K562 (cell line): Measurements from ENCODE around the gene TSR3. TPM values are rescaled to one million over a fixed set of nuclear protein-coding genes. Genes with fewer than 3 reads are reported as not detected.
A peak's percentile ranks its signal among the peaks of the same experiment; 100 is the strongest.

ENCODE experiments used
- ATAC-seq: fragments of 200-7000 bp; cut with Tn5 transposase; 3 replicates; pipeline ENCODE4 v1.9.1; 2020; ENCODE audit warnings: moderate library complexity
- BruUV-seq: library from RNA; stranded (reverse); fragments of 400-500 nt; replicated peaks from 2 replicates; lab custom pipeline; 2021; lab: Mats Ljungman, UMichigan
- CTCF ChIA-PET: fragments of 300-600 bp; formaldehyde crosslinking; extraction: SDS; loops from one replicate; lab custom pipeline; 2021; ENCODE audit warnings: low intra/inter-chr PET ratio; lab: Yijun Ruan, JAX
- POLR2A ChIA-PET: fragments of 300-600, 350-650 bp; sonication (Branson Sonifier 250); formaldehyde crosslinking; extraction: SDS; loops from one replicate; lab custom pipeline; 2021; ENCODE audit warnings: antibody characterized with exemption, inconsistent platforms; lab: Yijun Ruan, JAX
- DNase-seq, 4 experiments: peaks; one replicate each; pipeline versions ENCODE4 v3.0.0 to v3.0.0-alpha.2; 2011 to 2018; ENCODE audit warnings: low spot score in 3 of 4, mixed read lengths in 3 of 4; ENCODE audit errors: extremely low read depth in 1 of 4
- FAIRE-seq: peaks from 2 replicates; lab custom pipeline; 2011; peaks lifted over from hg19 to GRCh38; lab: Jason Lieb, UNC
- H2AFZ ChIP-seq: 2 replicates; pipeline ENCODE4 v1.6.0; 2011; ENCODE audit warnings: low read depth, low read length, control low read depth, inconsistent platforms
- H3K27ac ChIP-seq: fragments of 200-600 bp; 3 replicates; pipeline ENCODE4 v1.8.0; 2011; ENCODE audit warnings: low read depth, mild to moderate bottlenecking, control low read depth, inconsistent platforms, low read length, moderate library complexity, mixed read lengths; ENCODE audit errors: extremely low read depth
- H3K27me3 ChIP-seq, 2 experiments: fragments of 300-600 bp in 1 of 2; 2 replicates in 1 of 2; 3 replicates in 1 of 2; pipeline versions ENCODE4 v1.6.0 to v1.8.0; 2011; ENCODE audit warnings: inconsistent platforms in 2 of 2, low read length in 2 of 2, mild to moderate bottlenecking in 1 of 2, mixed read lengths in 1 of 2, moderate library complexity in 1 of 2; ENCODE audit not compliant: control insufficient read depth in 2 of 2, insufficient read depth in 2 of 2
- H3K36me3 ChIP-seq: fragments of 300-600 bp; 3 replicates; pipeline ENCODE4 v1.8.0; 2011; ENCODE audit warnings: mild to moderate bottlenecking, low read length, inconsistent platforms; ENCODE audit not compliant: control insufficient read depth, insufficient read depth
- H3K4me1 ChIP-seq, 2 experiments: fragments of 200-600 bp in 1 of 2; replicated peaks in 1 of 2; 2 replicates in 1 of 2; 3 replicates in 1 of 2; pipeline versions ENCODE4 v1.5.1 to v1.8.0; 2011; ENCODE audit warnings: inconsistent platforms in 2 of 2, low read length in 2 of 2, mild to moderate bottlenecking in 1 of 2, mixed read lengths in 1 of 2, moderate library complexity in 1 of 2; ENCODE audit not compliant: control insufficient read depth in 2 of 2, insufficient read depth in 2 of 2
- H3K4me2 ChIP-seq: 2 replicates; pipeline ENCODE4 v1.6.1; 2011; ENCODE audit warnings: low read length, control low read depth, inconsistent platforms, mixed read lengths; ENCODE audit not compliant: insufficient read depth
- H3K4me3 ChIP-seq: fragments of 200-600 bp; sonication (generic), shearing (Covaris generic); 2 replicates; pipeline ENCODE4 v1.5.1; 2016; ENCODE audit warnings: control low read depth, inconsistent platforms
- H3K79me2 ChIP-seq: fragments of 200-600 bp; 3 replicates; pipeline ENCODE4 v1.8.0; 2011; ENCODE audit warnings: low read length, inconsistent platforms; ENCODE audit not compliant: control insufficient read depth, insufficient read depth
- H3K9ac ChIP-seq, 2 experiments: 2 replicates each; pipeline versions ENCODE4 v1.6.0 to v1.6.1; 2011; ENCODE audit warnings: low read depth in 2 of 2, low read length in 2 of 2, control low read depth in 1 of 2, inconsistent platforms in 1 of 2, mild to moderate bottlenecking in 1 of 2, mixed read lengths in 1 of 2; ENCODE audit not compliant: insufficient read depth in 1 of 2
- H3K9me1 ChIP-seq: one replicate; pipeline ENCODE4 v1.6.0; 2011; ENCODE audit warnings: inconsistent platforms, mild to moderate bottlenecking, low read length, moderate library complexity; ENCODE audit not compliant: control insufficient read depth, insufficient read depth
- H3K9me3 ChIP-seq: replicated peaks from 2 replicates; pipeline ENCODE4 v1.5.1; 2011; ENCODE audit warnings: low read depth, low read length, inconsistent platforms; ENCODE audit not compliant: control insufficient read depth, insufficient read depth
- H4K20me1 ChIP-seq: replicated peaks from 2 replicates; pipeline ENCODE4 v1.6.1; 2011; ENCODE audit warnings: low read length, inconsistent platforms, mixed read lengths; ENCODE audit not compliant: control insufficient read depth, insufficient read depth
- ARID1B ChIP-seq: fragments of 450-650 bp; IDR thresholded peaks from 2 replicates; pipeline ENCODE4 v1.6.1; 2016; ENCODE audit warnings: antibody characterized with exemption, mild to moderate bottlenecking, inconsistent platforms
- BDP1 ChIP-seq: IDR thresholded peaks from 3 replicates; pipeline ENCODE4 v1.6.1; 2011; ENCODE audit not compliant: insufficient read length, insufficient read depth
- BRF1 ChIP-seq: IDR thresholded peaks from 3 replicates; pipeline ENCODE4 v1.6.1; 2011; ENCODE audit warnings: borderline replicate concordance, mild to moderate bottlenecking; ENCODE audit not compliant: insufficient read length; ENCODE audit errors: extremely low read depth
- CC2D1A ChIP-seq: fragments of 450-650 bp; IDR thresholded peaks from 2 replicates; pipeline ENCODE4 v1.6.1; 2017; ENCODE audit warnings: mild to moderate bottlenecking
- ELK1 ChIP-seq: sonication (generic); formaldehyde crosslinking; IDR thresholded peaks from 2 replicates; pipeline ENCODE4 v1.8.1; 2022; ENCODE audit warnings: missing genetic modification reagents
- ERF ChIP-seq: fragments of 450-650 bp; formaldehyde crosslinking; IDR thresholded peaks from 2 replicates; pipeline ENCODE4 v1.4.0; 2020; ENCODE audit warnings: mild to moderate bottlenecking, mixed read lengths
- GTF2A2 ChIP-seq: IDR thresholded peaks from 2 replicates; pipeline ENCODE4 v1.6.1; 2016; ENCODE audit warnings: mild to moderate bottlenecking, missing genetic modification characterization, missing compliant biosample characterization
- HDAC2 ChIP-seq: fragments of 450-650 bp; IDR thresholded peaks from 2 replicates; pipeline ENCODE4 v1.6.1; 2016; ENCODE audit warnings: mild to moderate bottlenecking
- HMGN3 ChIP-seq: IDR thresholded peaks from 2 replicates; pipeline ENCODE4 v1.6.1; 2011; ENCODE audit warnings: borderline replicate concordance, low read depth, mild to moderate bottlenecking, mixed read lengths, low read length; ENCODE audit not compliant: insufficient read length; ENCODE audit errors: extremely low read depth
- HNRNPL ChIP-seq: fragments of 200-400 bp; formaldehyde crosslinking; IDR thresholded peaks from 2 replicates; pipeline ENCODE4 v1.6.1; 2017; ENCODE audit warnings: low read depth, mild to moderate bottlenecking, low read length
- LCOR ChIP-seq: sonication (generic); formaldehyde crosslinking; IDR thresholded peaks from 2 replicates; pipeline ENCODE4 v1.8.0; 2022; ENCODE audit warnings: mild to moderate bottlenecking, missing genetic modification reagents
- MXD1 ChIP-seq: fragments of 250-450 bp; sonication (Bioruptor Pico); IDR thresholded peaks from 2 replicates; pipeline ENCODE4 v1.8.0; 2021; ENCODE audit warnings: borderline replicate concordance, mild to moderate bottlenecking, moderate library complexity; ENCODE audit not compliant: poor library complexity, severe bottlenecking
- PHF8 ChIP-seq: fragments of 200-600 bp; sonication (generic); IDR thresholded peaks from 2 replicates; pipeline ENCODE4 v1.6.1; 2012; ENCODE audit warnings: mixed run types, mild to moderate bottlenecking, inconsistent platforms, low read length, moderate library complexity, borderline replicate concordance
- RAD21 ChIP-seq, 2 experiments: fragments of 250-450 bp in 1 of 2; fragments of 450-650 bp in 1 of 2; sonication (Bioruptor Pico) in 1 of 2; formaldehyde crosslinking in 1 of 2; IDR thresholded peaks in 1 of 2; conservative IDR thresholded peaks in 1 of 2; 2 replicates each; pipeline versions ENCODE4 v1.4.0 to v1.8.0; 2020 to 2022; ENCODE audit warnings: mild to moderate bottlenecking in 2 of 2, moderate library complexity in 1 of 2
- SMARCC2 ChIP-seq: fragments of 450-650 bp; IDR thresholded peaks from 2 replicates; pipeline ENCODE4 v1.6.1; 2017; ENCODE audit warnings: antibody characterized with exemption, moderate library complexity, mild to moderate bottlenecking, low read depth
- SRSF9 ChIP-seq: fragments of 200-400 bp; formaldehyde crosslinking; IDR thresholded peaks from 2 replicates; pipeline ENCODE4 v1.6.1; 2017; ENCODE audit warnings: low read depth, low read length, borderline replicate concordance
- ZNF518B ChIP-seq: fragments of 250-450 bp; sonication (Bioruptor Pico); IDR thresholded peaks from 2 replicates; pipeline ENCODE4 v1.5.0; 2021; ENCODE audit warnings: mild to moderate bottlenecking, moderate library complexity
- WGBS: fragments of 100-300 bp; shearing (Covaris generic); methylation state at CpG from one replicate; pipeline ENCODE4 v1.1.6; 2016; ENCODE audit warnings: low coverage, mixed read lengths; ENCODE audit not compliant: insufficient coverage; ENCODE audit errors: missing lambda C conversion rate; 5-methylcytosine and 5-hydroxymethylcytosine counted together
- in situ Hi-C: fragments of 300-500 bp; cut with MboI; formaldehyde crosslinking; loops from 4 replicates; pipeline ENCODE4 v1.15.0; 2018; ENCODE audit warnings: inconsistent platforms, mixed read lengths
- intact Hi-C: fragments of 100-400 bp; cut with micrococcal nuclease; formaldehyde crosslinking; loops from 2 replicates; pipeline ENCODE4 v1.14.2; 2022
- polyA plus RNA-seq, 8 experiments: library from polyadenylated mRNA; depleted of rRNA in 4 of 8; stranded (reverse) in 5 of 8; unstranded in 3 of 8; fragments of >200 nt; fragmentation: Nextera tagmentation in 2 of 8; fragmentation: Illumina TruSeq in 1 of 8; extraction: Ambion mirVana in 2 of 8; extraction: Trizol in 1 of 8; gene quantifications; 2 replicates each; pipeline versions ENCODE4 v1.2.1 to v1.2.3, GENCODE V29; 2011 to 2014; ENCODE audit warnings: inconsistent platforms in 1 of 8, missing spikeins in 1 of 8
- total RNA-seq, 7 experiments: library from RNA; depleted of rRNA in 6 of 7; stranded (reverse); fragments of >200 nt in 6 of 7; fragmentation: Illumina TruSeq in 2 of 7; extraction: Trizol in 2 of 7; gene quantifications; 2 replicates each; pipeline versions ENCODE4 v1.2.1 to v1.2.3, GENCODE V29; 2011 to 2021; ENCODE audit warnings: low replicate concordance in 1 of 7

The TSR3 gene
- total and polyA plus RNA-seq, 9 of the 15 experiments (the other 6 are each of a cell fraction or from before 2014, with no cell fraction given): 1.5 to 74.8 (median 16.5) TPM

- H3K27me3 ChIP-seq: no peaks in the 10 kb centered on the region
- FAIRE-seq (no peak), ATAC-seq (no peak), DNase-seq (no peak)
- intact Hi-C loops (no loop called here), in situ Hi-C loops (no loop called here)
- ChIA-PET POLR2A (interaction anchor here (0.6 to 1.7 kb wide), 5 partner anchors 11 to 298 kb away, joined by 3 to 6 read pairs (median 4); no protein-coding TSS in a partner anchor), CTCF (no interaction called here)
- no peaks in the 10 kb centered on the region for H3K9me3 ChIP-seq
- peaks cover 50% of the 10 kb centered on the region for H4K20me1 ChIP-seq
- peaks cover 67% of the 10 kb centered on the region for H3K79me2 ChIP-seq
- H3K36me3 ChIP-seq: peaks cover 70% of the 10 kb centered on the region
- H2AFZ ChIP-seq: no peak overlapping the region
- H3K27ac ChIP-seq: no peak overlapping the region; the same call in 2 of the 3 replicates
- peak overlapping the region in 1 of 2 experiments; percentile 99; a peak in 1 of 4 replicates for H3K9ac ChIP-seq
- peaks cover 12 to 57% of the 10 kb centered on the region in 2 experiments for H3K4me1 ChIP-seq
- H3K4me3 ChIP-seq: no peak overlapping the region
- H3K9me1 ChIP-seq: peaks cover 19% of the 10 kb centered on the region
- TF ChIP-seq SMARCC2: no peak
- TF ChIP-seq CC2D1A: no peak
- no peak for TF ChIP-seq GTF2A2
- TF ChIP-seq ERF: no peak
- TF ChIP-seq BDP1: no peak
- TF ChIP-seq ELK1 (CRISPR knock-in tag): no peak
- TF ChIP-seq RAD21 (CRISPR knock-in tag; conservative IDR thresholded peaks at IDR 0.05 in 1 of 2, IDR thresholded peaks at IDR 0.05 in 1 of 2): no peak
- no peak for TF ChIP-seq ARID1B
- no peak for TF ChIP-seq SRSF9
- TF ChIP-seq MXD1: no peak
- TF ChIP-seq HDAC2: no peak
- no peak for TF ChIP-seq HMGN3
- TF ChIP-seq ZNF518B (CRISPR knock-in tag): no peak
- no peak for TF ChIP-seq LCOR (CRISPR knock-in tag)
- no peak for TF ChIP-seq HNRNPL
- TF ChIP-seq PHF8: no peak
- no peak for TF ChIP-seq BRF1
- WGBS: 91% methylated on average over 14 of the region's 16 CpGs
- H3K4me2 ChIP-seq: no peak overlapping the region
- BruUV-seq: no TSS peak
Measured at GRCh38 chr16:1312467-1312816, 39.2 kb downstream of the TSR3 start.
